Panc1 (cell line): ENCODE data around the gene B4GALT6.

Experiments
- CTCF ChIP-seq: fragments of 450-650 bp; IDR thresholded peaks from 2 replicates; pipeline ENCODE4 v1.5.1; 2017; ENCODE audit warnings: mild to moderate bottlenecking
- REST ChIP-seq, 2 experiments: IDR thresholded peaks; 2 replicates each; pipeline ENCODE4 v1.6.1; 2011 to 2012; ENCODE audit warnings: low read depth in 2 of 2, control low read depth in 1 of 2, low read length in 1 of 2, mild to moderate bottlenecking in 1 of 2, moderate library complexity in 1 of 2; ENCODE audit not compliant: insufficient read depth in 1 of 2
- SIN3A ChIP-seq: IDR thresholded peaks from 2 replicates; pipeline ENCODE4 v1.6.1; 2012; ENCODE audit warnings: low read depth, mild to moderate bottlenecking, low read length, moderate library complexity, borderline replicate concordance; ENCODE audit not compliant: insufficient read depth

- TF ChIP-seq CTCF (no peak), SIN3A (no peak), REST (IDR thresholded peaks at IDR 0.05; ENCODE audit: insufficient read depth in 1 of 2, low read depth in 2 of 2, low read length in 1 of 2) (no peak)
These were observed 29.0 kb downstream of the B4GALT6 start for GRCh38 chr18:31655354-31655753.
